ENCODE data around the gene MRFAP1L1.

The MRFAP1L1 gene

DNA sequence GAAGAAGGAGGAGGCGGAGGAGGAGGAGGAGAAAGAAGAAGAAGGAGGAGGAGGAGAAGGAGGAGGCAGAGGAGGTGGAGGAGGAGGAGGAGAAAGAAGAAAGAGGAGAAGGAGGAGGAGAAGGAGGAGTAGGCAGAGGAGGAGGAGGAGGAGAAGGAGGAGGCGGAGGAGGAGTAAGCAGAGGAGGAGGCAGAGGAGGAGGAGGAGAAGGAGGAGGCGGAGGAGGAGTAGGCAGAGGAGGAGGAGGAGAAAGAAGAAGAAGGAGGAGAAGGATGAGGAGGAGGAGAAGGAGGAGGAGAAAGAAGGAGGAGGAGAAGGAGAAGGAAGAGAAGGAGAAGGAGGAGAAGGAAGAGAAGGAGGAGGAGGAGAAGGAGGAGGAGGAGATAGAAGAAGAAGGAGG, 49.2 kb downstream of the MRFAP1L1 start:
- DNase-seq (ENCODE audit: low read depth), result no peak

DNA sequence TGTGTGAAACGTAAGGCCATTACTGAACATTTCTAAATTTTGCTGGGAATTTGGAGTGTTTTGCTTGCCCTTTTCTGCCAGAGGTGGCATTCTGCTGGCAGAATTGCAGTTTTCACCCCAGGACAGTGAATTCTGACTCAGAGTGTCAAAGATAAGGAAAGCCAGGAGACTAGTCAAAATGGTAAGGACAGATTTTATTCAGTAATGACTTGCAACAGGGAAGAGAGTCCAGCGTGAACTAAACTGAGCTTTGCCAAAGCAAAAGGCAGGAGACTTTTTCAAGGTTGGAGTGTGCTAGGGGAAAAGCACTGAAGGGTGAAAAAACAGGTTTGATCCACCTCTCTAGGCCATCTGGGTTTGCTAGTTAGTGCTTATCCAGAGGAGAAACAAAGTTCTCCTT, 49.8 kb downstream of the MRFAP1L1 start:
- no peak for DNase-seq (ENCODE audit: low read depth)

DNA sequence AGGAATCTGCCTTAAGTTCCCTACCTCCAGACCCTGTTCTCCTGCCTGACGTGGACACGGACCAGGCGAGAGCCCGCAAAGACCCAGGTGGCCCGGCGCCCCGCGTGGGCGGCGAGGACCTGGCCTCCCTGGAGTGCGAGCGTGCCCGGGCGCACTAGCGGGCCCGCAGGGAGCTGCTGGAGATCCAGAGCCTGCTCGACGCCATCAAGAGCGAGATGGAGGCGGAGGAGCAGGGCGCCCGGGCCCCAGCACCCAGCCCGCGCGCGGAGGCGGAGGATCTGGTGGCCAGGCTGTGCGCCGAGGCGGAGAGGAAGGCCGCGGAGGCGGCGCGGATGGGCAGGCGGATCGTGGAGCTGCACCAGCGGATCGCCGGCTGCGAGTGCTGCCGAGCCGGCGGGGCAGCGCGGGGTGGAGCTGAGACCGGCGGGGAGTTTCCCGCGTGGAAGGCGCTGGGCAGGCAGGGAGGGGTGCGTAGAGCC, 51.0 kb downstream of the MRFAP1L1 start:
- no peak for DNase-seq (ENCODE audit: low read depth)

DNA sequence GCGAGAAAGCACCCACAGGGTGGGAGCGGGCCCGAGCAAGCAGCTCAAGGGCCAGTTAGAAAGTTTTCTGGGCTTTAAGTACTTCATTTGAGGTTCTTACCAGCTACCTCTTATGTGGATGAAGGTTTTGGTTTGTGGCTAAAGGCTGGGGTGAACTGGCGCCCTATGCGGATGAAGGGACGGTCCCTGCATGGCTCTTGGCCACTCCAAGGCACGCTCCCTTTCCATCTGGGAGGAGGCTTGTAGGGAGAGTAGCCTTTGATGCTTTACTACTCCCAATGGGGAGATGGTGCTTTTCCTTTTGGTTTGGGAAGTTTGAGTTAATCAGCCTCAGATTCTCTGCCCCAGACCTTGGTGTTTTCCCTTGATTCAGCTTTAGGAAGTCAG, 51.5 kb downstream of the MRFAP1L1 start:
- DNase-seq (ENCODE audit: low read depth), result no peak
